AG10803 (cell line): ENCODE data around the gene ANKS1A.

Experiments used
- DNase-seq: peaks from one replicate; pipeline ENCODE4 v3.0.0; 2010; ENCODE audit warnings: low read depth
- H3K4me3 ChIP-seq: 2 replicates; pipeline ENCODE4 v1.5.1; 2011; ENCODE audit warnings: mild to moderate bottlenecking, low read length, control low read depth
- TF ChIP-seq, protein P1 (sequence below): conservative IDR thresholded peaks from 2 replicates; pipeline ENCODE4 v1.5.1; 2011; ENCODE audit warnings: mild to moderate bottlenecking, low read length, control low read depth, inconsistent platforms

Gene ANKS1A

DNA sequence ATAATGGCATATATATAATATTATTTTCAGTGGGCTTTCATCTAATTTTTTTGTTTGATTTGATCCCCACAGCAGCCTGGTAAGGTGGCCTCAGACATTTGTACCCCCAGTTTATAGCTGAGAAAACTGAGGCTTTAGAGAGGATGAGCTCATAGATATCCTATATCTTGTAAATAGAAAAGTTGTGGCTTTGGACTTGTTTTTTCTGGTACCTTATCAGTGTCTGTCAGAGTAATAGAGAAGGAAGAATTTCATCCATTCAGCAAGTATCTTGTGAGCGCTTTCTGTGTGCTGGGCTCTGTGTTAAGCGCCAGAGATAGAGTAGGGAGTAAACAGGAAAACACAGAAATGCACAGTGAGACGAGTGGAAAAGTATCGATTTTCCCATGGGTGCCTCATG lies 29.1 kb upstream of the ANKS1A start:
- H3K4me3 ChIP-seq: no peak overlapping the region
- DNase-seq: no peak
- TF ChIP-seq, protein P1, sequence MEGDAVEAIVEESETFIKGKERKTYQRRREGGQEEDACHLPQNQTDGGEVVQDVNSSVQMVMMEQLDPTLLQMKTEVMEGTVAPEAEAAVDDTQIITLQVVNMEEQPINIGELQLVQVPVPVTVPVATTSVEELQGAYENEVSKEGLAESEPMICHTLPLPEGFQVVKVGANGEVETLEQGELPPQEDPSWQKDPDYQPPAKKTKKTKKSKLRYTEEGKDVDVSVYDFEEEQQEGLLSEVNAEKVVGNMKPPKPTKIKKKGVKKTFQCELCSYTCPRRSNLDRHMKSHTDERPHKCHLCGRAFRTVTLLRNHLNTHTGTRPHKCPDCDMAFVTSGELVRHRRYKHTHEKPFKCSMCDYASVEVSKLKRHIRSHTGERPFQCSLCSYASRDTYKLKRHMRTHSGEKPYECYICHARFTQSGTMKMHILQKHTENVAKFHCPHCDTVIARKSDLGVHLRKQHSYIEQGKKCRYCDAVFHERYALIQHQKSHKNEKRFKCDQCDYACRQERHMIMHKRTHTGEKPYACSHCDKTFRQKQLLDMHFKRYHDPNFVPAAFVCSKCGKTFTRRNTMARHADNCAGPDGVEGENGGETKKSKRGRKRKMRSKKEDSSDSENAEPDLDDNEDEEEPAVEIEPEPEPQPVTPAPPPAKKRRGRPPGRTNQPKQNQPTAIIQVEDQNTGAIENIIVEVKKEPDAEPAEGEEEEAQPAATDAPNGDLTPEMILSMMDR: no peak

- DNase-seq: no peak
- TF ChIP-seq, protein P1: no peak
- H3K4me3 ChIP-seq: no peak overlapping the region
Observed at GRCh38 chr6:34860776-34861175, 28.3 kb upstream of the ANKS1A start.

DNA sequence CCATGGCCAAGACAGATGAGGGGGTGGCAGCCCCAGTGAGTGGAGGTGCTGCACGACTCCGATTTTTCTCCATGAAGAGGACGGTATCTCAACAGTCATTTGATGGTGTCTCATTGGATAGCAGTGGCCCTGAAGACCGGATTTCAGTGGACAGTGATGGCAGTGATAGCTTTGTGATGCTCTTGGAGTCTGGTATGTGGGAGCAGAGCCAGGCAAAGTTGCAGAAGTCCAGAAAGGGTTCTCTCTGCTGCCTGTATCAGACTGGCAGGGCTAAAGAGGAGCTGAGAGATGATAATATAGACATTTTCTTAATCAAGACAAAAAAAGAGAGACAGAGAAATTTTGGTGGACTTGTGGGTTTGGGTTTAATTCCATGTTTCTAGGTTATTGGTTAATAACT lies 25.0 kb upstream of the ANKS1A start:
- H3K4me3 ChIP-seq: no peak overlapping the region
- DNase-seq: no peak
- TF ChIP-seq, protein P1: no peak

- no peak for DNase-seq
- TF ChIP-seq, protein P1: no peak
- no peak overlapping the region for H3K4me3 ChIP-seq
Observed at GRCh38 chr6:34865107-34865506, 23.9 kb upstream of the ANKS1A start.

DNA sequence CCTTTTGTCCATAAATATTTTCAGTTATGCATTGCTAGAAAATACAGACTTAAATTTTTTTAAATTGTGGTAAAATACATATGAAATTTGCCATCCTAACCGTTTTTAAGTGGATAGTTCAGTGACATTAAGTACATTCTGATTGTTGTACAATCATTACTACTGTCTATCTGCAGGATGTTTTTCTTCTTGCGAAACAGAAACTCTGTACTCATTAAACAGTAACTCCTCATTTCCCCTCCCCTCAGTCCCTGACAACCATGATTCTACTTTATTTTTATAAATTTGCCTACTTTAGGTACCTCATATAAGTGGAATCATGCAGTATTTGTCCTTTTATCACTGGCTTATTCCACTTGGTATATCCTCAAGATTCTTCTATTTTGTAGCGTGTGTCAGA lies 22.5 kb upstream of the ANKS1A start:
- no peak overlapping the region for H3K4me3 ChIP-seq
- DNase-seq: no peak
- TF ChIP-seq, protein P1: no peak

DNA sequence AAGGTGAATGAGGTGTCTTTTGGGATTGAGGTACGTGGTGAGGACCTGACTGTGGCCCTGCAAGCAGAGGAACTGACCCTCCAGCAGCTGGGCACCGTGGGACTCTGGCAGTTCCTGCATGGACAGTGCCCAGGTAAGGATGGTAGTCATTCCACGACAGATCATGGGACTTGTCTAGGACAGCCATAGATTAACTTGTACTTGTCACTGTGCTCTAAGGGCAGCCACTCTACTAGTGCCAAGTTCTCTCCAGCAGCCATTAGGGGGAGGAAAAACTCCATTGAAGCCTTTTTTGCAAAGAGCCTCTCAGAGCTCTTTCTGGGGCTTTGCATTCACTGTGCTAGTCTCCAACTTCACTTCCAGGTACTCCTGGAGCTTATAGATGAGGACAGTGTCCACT lies 21.6 kb upstream of the ANKS1A start:
- no peak overlapping the region for H3K4me3 ChIP-seq
- no peak for DNase-seq
- TF ChIP-seq, protein P1: peak; percentile 23; the same call in 1 of the 2 replicates

DNA sequence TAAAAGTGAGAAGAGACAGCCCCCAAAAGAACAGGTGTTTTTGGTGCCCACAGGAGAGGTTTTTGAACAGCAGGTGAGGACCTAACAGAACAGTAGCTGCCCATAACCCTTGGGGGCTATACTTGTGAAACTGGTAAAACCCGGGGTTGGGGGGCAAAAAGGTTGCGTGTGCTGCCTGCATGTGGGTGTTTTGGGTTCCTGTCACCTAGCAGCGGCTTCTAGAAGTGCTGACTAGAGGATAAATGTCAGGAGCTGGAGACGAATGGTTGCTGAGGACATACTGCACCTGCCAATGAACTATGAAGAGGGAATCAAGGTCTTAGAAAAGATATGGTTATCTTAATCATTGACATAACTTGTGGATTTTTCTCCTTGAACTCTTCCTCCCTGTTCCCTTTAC lies 17.2 kb upstream of the ANKS1A start:
- TF ChIP-seq, protein P1: no peak

More for the DNA sequence above, 17.2 kb upstream of the ANKS1A start:
- DNase-seq: no peak
- H3K4me3 ChIP-seq: no peak overlapping the region
